Endothelial cell of hepatic sinusoid (primary cell): Measurements from ENCODE around the gene DCP2.

Experiments
- in situ Hi-C: cut with HindIII; loops from 2 replicates; pipeline ENCODE4 v1.10.0; 2017; ENCODE audit warnings: low sequenced_read_pairs

Gene DCP2

DNA sequence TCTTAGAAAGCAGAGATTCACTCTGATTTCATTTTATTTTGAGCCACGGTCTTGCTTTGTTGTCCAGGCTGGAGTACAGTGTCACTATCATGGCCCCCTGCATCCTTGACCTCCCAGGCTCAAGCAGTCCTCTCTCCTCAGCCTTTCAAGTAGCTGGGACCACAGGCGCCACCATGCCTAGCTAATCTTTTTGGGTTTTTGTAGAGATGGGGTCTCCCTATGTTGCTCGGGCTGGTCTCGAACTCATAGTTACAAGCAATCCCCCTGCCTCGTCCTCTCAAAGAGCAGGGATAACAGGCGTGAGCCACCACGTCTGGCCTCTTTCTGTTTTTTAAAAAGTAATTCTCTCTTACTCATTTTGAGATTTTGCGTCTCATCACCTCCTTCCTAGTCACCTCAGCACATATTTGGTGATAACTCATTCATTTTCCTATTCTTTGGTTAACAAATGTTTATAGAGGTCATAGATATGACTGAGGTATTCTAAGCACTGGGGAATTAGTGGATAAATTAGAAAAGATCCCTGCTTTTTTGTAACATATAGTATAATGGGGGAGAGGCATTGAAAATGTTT lies 10.8 kb upstream of the DCP2 start:
- in situ Hi-C loops = no loop called here

DNA sequence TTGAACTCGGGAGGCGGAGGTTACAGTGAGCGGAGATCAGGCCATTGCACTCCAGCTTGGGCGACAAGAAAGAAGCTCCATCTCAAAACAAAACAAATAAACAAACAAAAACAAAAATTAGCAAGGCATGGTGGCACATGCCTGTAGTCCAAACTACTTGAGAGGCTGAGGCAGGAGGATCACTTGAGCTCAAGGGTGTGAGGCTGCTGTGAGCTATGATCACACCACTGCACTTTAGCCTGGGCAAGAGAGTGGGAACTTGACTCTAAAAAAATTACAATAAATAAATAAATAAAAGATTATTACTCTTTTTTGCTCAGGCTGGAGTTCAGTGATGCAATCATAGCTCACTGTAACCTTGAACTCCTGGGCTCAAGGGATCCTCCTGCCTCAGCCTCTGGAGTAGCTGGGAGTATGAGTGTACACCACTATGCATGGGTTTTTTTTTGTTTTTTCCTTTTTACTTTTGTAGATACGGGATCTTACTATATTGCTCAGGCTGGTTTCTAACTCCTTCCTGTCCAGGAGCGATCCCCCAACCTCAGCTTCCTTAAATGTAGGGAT lies 9.0 kb upstream of the DCP2 start:
- in situ Hi-C loops = no loop called here

- in situ Hi-C loops = no loop called here
Observed at GRCh38 chr5:112968411-112969106, 8.0 kb upstream of the DCP2 start.

GRCh38 chr5:112971276-112971675 lies 5.3 kb upstream of the DCP2 start:
- in situ Hi-C loops = loop anchor here (5.0 kb wide), 1 partner anchor 74 kb away; no protein-coding TSS in a partner anchor

DNA sequence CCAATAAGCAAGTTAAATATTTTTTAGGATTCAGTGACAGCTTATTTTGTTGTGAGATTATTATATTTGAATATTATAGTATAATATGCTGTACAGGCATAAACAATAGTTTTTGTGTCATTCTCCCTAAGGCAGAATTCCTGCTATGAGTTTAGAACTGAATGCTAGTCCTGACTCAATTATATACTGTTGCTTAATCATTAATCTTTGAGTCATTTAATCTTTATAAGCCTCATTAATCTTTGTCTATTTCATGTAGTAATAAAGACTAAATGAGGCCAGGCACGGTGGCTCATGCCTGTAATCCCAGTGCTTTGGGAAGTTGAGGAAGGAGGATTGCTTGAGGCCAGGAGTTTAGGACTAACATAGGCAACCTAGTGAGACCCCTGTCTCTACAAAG lies 3.6 kb upstream of the DCP2 start:
- in situ Hi-C loops = loop anchor here (5.0 kb wide), 1 partner anchor 76 kb away; no protein-coding TSS in a partner anchor

DNA sequence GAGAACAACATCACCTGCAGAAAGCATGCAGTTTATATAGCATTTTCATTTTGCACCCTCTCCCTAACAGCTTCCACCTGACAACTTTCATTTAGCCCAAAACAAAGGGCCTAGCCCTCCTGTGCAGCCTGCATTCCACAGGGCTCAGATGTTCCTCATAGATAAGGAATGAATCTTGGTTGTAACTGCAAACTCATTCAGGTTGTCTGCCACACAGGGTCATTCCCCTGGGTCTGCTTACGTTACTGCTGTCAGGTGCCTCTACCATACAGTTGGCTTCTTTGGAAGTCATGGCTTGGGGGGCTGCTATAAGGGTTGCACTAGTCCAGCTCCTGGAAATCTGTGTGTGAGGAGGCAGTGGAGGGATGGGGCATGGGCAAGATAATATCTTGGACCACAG lies 2.7 kb upstream of the DCP2 start:
- in situ Hi-C loops = loop anchor here (5.0 kb wide), 1 partner anchor 77 kb away; no protein-coding TSS in a partner anchor

DNA sequence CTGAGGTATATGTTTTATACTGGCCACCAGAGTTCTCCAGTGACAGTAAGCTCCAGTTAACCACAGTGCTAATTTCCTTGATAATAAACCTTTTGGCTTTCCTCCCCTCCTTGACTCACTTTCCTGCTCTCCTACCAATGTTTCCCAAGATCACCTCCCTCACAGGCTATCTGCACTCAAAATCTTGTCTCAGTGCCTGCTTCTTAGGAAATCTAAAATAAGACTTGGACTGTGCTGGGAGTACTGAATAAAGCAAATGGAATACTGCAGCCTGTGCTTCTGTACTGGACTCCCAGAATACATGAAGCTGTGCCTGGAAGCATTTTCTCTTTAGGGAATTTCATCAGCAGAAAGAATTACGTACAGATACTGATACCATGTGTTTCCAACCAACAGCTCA lies 1.7 kb upstream of the DCP2 start:
- in situ Hi-C loops = loop anchor here (5.0 kb wide), 1 partner anchor 78 kb away; no protein-coding TSS in a partner anchor

- in situ Hi-C loops = no loop called here
Observed at GRCh38 chr5:112975721-112976431, 722 bp upstream of the DCP2 start.

DNA sequence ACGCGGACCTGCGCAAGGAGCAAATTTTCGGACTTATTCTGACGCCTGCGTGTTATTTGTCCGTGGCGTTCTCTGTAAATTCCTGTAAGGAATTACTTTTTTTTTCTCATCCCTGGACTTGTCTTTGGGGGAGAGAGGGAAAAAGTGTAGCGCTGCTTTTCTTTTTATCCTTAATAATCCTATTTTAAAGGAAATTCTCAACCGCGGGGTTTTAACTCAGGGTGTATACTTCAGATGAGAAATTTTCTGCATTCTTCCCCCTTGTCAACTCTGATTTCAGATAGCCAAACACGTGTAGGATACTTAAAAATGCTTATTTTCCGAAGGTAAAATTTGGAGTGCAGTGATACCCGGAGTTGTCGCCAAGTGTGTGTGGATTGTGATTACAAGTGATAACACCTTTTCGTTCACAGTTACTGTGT lies 853 bp downstream of the DCP2 start:
- in situ Hi-C loops = no loop called here

DNA sequence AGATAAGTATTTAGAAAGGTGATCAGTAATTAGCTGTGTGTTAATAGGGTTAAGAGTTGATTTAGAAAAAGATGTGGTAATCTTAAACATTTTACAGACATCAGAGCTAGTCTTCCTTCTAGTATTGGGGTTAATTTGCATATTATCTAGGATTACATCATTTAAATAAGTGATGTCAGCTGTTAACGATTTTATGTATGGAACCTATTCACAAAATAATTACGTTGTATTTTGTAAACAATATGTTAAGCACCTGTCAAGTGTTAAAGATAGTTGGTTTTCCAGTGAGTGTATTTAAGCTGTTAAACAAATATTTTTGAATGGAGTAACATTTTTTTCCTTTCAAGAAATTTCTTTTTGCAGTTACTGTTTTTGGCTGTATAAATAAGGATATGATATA lies 2.2 kb downstream of the DCP2 start:
- in situ Hi-C loops = no loop called here

GRCh38 chr5:112979723-112980122 lies 3.1 kb downstream of the DCP2 start:
- in situ Hi-C loops = no loop called here

DNA sequence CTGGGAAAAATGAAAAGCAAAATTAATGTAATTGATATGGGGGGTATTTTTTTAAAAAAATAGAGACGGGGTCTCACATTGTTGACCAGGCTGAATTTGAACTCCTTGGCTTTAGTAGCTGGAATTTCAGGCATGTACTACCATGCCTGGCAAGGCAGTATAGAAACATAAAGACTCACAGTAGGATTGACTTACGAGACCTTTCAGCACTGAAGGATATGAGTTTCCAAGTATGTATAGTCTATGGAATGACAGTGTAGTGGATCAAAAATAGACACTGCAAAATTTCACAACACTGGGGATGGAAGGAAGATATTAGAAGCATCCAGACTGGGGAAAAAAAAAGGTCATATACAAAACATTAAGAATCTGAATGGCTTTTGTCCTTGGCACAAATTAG lies 6.8 kb downstream of the DCP2 start:
- in situ Hi-C loops = no loop called here

- in situ Hi-C loops = no loop called here
Observed at GRCh38 chr5:112986224-112986623, 9.6 kb downstream of the DCP2 start.

DNA sequence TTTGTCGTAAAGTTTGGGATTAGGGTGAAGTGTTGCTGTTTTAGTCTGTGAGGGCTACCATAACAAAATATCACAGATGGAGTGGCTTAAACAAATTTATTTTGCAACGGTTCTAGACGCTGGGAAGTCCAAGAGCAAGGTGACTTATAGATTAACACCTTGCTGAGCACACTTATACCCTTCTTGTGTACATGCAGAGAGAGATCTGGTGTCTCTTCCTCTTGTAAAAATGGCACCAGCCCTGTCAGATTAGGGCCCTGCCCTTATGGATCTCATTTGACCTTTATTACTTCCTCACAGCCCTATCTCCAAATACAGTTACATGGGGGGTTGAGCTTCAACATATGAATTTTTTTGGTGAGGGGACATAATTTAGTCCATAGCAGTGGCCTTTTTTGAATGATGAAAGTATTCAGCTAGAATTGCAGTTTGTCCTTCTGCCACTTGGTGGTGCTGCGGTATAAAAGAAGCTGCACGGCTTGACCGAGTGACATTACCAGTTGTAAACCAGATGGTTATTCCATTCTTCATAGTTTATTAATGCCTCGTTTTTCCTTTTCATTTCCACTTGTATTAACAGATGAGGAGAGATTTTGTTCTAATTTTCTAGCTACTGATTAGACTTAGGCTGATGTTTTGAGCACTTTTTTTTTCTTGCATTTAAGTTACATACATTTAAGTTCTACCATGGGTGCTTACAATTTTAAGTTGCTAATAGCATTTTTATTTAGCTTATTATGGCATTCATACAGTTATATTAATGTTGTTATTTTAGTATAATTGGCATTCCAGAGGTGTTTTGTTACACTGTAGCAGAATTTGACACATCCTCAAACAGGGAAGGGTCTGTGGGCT lies 19.4 kb downstream of the DCP2 start:
- in situ Hi-C loops = no loop called here

DNA sequence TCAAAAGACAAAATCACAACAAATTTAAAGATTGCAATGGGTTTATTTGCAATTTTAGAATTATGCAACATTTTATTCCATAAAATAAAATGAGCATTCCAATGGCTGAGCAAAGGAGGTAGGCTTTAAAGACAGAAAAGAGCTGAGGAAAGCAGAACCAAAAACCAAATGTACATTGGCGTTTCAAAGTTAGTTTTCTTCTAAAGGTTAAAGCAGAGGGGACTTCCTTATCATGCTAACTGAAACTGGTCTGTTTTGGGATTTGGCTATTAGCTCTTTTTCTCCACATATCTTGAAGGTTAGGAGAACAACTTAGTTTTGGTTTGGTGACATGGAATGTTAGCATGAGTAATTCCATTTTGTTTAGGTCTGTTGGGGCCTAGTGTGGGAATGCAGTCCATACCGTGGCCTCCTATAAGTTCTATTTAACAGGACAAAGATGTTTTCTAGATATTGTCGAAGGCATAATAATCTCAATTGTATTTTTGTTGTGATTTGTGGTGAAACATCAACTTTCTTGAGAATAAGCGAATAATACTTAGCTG lies 20.3 kb downstream of the DCP2 start:
- in situ Hi-C loops = no loop called here

DNA sequence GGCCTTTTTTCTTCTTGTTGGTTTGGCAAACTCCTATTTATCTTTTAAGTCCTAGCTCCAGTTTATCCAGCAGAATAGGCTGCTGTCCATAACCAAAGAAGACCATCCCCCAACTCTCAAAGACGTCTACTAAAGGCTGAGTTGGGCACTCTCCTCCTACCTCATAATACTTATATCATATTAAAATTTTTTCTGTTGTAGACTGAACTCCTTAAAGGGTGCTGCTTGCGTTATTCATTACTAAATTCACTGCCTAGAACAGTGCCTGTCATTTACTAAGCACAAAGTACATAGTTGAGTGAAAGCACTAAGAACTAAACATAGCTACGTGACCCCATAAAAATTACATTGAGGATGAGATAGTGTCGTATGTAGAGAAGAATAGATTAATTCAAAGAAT lies 21.7 kb downstream of the DCP2 start:
- in situ Hi-C loops = no loop called here

DNA sequence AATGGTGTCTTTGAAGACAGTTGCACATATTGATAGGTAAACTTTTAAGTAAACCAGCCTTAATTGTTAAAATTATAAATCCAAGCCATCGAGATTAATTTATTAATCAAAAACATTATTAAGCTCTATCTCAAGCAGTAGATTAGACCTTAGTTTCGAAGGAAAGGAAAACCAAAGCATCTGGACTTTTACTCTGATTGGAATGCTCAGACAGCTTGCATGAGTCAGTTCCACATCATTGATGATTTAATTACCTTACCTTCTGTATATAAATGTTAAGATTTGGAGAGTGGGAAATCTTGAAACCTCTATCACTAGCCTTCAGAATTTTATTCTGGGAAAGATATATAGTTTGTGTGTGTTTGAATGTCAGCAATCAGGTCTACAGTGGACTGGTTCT lies 23.9 kb downstream of the DCP2 start:
- in situ Hi-C loops = no loop called here

- in situ Hi-C loops = no loop called here
Observed at GRCh38 chr5:113002423-113002822, 25.8 kb downstream of the DCP2 start.

- in situ Hi-C loops = no loop called here
Observed at GRCh38 chr5:113003763-113004162, 27.2 kb downstream of the DCP2 start.

GRCh38 chr5:113005454-113005853 lies 28.9 kb downstream of the DCP2 start:
- in situ Hi-C loops = no loop called here
